HCT116 (cell line): ENCODE data around the gene TENM3. TPM values are rescaled to one million over a fixed set of nuclear protein-coding genes. Genes with fewer than 3 reads are reported as not detected.

Experiments
- ATAC-seq: fragments of 200-7000 bp; cut with Tn5 transposase; 2 replicates; pipeline ENCODE4 v1.9.1; 2020; ENCODE audit warnings: mild to moderate bottlenecking, moderate library complexity
- BruUV-seq: library from RNA; stranded (reverse); fragments of 400-500 nt; replicated peaks from 2 replicates; lab custom pipeline; 2021; lab: Mats Ljungman, UMichigan
- CTCF ChIA-PET: fragments of 300-600 bp; sonication (Branson Sonifier 250); formaldehyde crosslinking; loops from one replicate; lab custom pipeline; 2021; ENCODE audit warnings: antibody characterized with exemption; lab: Charles Lee
- POLR2A ChIA-PET: fragments of 300-600, 350-600 bp; sonication (Branson Sonifier 250); formaldehyde crosslinking; loops from one replicate; lab custom pipeline; 2021; ENCODE audit warnings: antibody characterized with exemption; lab: Charles Lee
- RAD21 ChIA-PET, 2 experiments: fragments of 300-600 bp; sonication (Branson Sonifier 250); formaldehyde crosslinking; loops; one replicate each; lab custom pipeline; 2023; ENCODE audit warnings: low total read pairs in 2 of 2; ENCODE audit not compliant: uncharacterized antibody in 2 of 2, unreplicated experiment in 2 of 2, low non-redundant PET in 1 of 2; lab: Charles Lee
- DNase-seq: peaks from one replicate; pipeline ENCODE4 v3.0.0-alpha.2; 2010; ENCODE audit warnings: low read depth, low spot score
- H2AFZ ChIP-seq: fragments of 200-600 bp; shearing (Covaris generic), sonication (generic); 2 replicates; pipeline ENCODE4 v1.6.1; 2017; ENCODE audit warnings: low read depth, mixed run types, mixed read lengths, antibody characterized with exemption, low read length; ENCODE audit not compliant: poor library complexity, severe bottlenecking
- H3K27ac ChIP-seq: 2 replicates; pipeline ENCODE4 v1.5.1; 2012; ENCODE audit warnings: low read depth, low read length
- H3K27me3 ChIP-seq: fragments of 200-600 bp; sonication (generic); 2 replicates; pipeline ENCODE4 v1.6.1; 2016; ENCODE audit warnings: mixed run types, low read length, mixed read lengths; ENCODE audit not compliant: insufficient read depth
- H3K36me3 ChIP-seq, 2 experiments: fragments of 200-500 bp in 1 of 2; fragments of 200-600 bp in 1 of 2; sonication (Bioruptor generic) in 1 of 2; sonication (generic) in 1 of 2; 2 replicates each; pipeline versions ENCODE4 v1.5.1 to v1.6.1; 2014 to 2016; ENCODE audit warnings: low read length in 2 of 2, inconsistent platforms in 1 of 2, mixed read lengths in 1 of 2, mixed run types in 1 of 2; ENCODE audit not compliant: insufficient read depth in 2 of 2, control insufficient read depth in 1 of 2
- H3K4me1 ChIP-seq, 2 experiments: fragments of 200-600 bp in 1 of 2; sonication (generic) in 1 of 2; 2 replicates each; pipeline versions ENCODE4 v1.5.1 to v1.6.1; 2012 to 2017; ENCODE audit warnings: low read length in 2 of 2, inconsistent platforms in 1 of 2, mild to moderate bottlenecking in 1 of 2, mixed read lengths in 1 of 2, mixed run types in 1 of 2, moderate library complexity in 1 of 2; ENCODE audit not compliant: insufficient read depth in 2 of 2, control insufficient read depth in 1 of 2
- H3K4me2 ChIP-seq: fragments of 200-600 bp; sonication (generic); 2 replicates; pipeline ENCODE4 v1.6.1; 2017; ENCODE audit warnings: mixed run types, low read length, mixed read lengths
- H3K4me3 ChIP-seq, 2 experiments: fragments of 200-600 bp in 1 of 2; sonication (generic) in 1 of 2; replicated peaks in 1 of 2; 2 replicates each; pipeline ENCODE4 v1.5.1; 2011 to 2016; ENCODE audit warnings: low read length in 2 of 2, control low read depth in 1 of 2, low read depth in 1 of 2, mild to moderate bottlenecking in 1 of 2, mixed read lengths in 1 of 2, mixed run types in 1 of 2
- H3K79me2 ChIP-seq: fragments of 200-600 bp; sonication (generic); 2 replicates; pipeline ENCODE4 v1.6.1; 2017; ENCODE audit warnings: mild to moderate bottlenecking, mixed run types, low read length, moderate library complexity, mixed read lengths; ENCODE audit not compliant: insufficient read depth
- H3K9ac ChIP-seq: fragments of 200-600 bp; sonication (generic); 2 replicates; pipeline ENCODE4 v1.6.1; 2016; ENCODE audit warnings: low read length, mixed read lengths
- H3K9me2 ChIP-seq: fragments of 200-600 bp; sonication (generic), shearing (Covaris generic); 2 replicates; pipeline ENCODE4 v1.6.1; 2017; ENCODE audit warnings: mixed run types, mild to moderate bottlenecking, moderate library complexity; ENCODE audit not compliant: insufficient read depth
- H3K9me3 ChIP-seq, 2 experiments: fragments of 200-500 bp in 1 of 2; fragments of 200-600 bp in 1 of 2; sonication (Bioruptor generic) in 1 of 2; sonication (generic) in 1 of 2; 2 replicates each; pipeline ENCODE4 v1.6.1; 2014 to 2017; ENCODE audit warnings: low read length in 2 of 2, mixed read lengths in 2 of 2, inconsistent platforms in 1 of 2, low read depth in 1 of 2, mild to moderate bottlenecking in 1 of 2, mixed run types in 1 of 2, moderate library complexity in 1 of 2; ENCODE audit not compliant: control insufficient read depth in 1 of 2, insufficient read depth in 1 of 2
- H4K20me1 ChIP-seq: fragments of 200-600 bp; sonication (generic), shearing (Covaris generic); 2 replicates; pipeline ENCODE4 v1.6.1; 2017; ENCODE audit warnings: mixed run types, mild to moderate bottlenecking, moderate library complexity; ENCODE audit not compliant: insufficient read depth
- CBX3 ChIP-seq: IDR thresholded peaks from 2 replicates; pipeline ENCODE4 v1.6.1; 2012; ENCODE audit warnings: low read depth
- CTCF ChIP-seq, 3 experiments: fragments of 200-600 bp in 1 of 3; sonication (generic) in 1 of 3; IDR thresholded peaks in 2 of 3; conservative IDR thresholded peaks in 1 of 3; 2 replicates each; pipeline ENCODE4 v1.5.1; 2012 to 2017; ENCODE audit warnings: low read depth in 2 of 3, low read length in 2 of 3, antibody characterized with exemption in 1 of 3, borderline replicate concordance in 1 of 3, control low read depth in 1 of 3, mild to moderate bottlenecking in 1 of 3, mixed read lengths in 1 of 3, mixed run types in 1 of 3, moderate library complexity in 1 of 3; ENCODE audit not compliant: insufficient read depth in 1 of 3
- EGR1 ChIP-seq: IDR thresholded peaks from 2 replicates; pipeline ENCODE4 v1.6.1; 2012; ENCODE audit warnings: low read depth
- ELF1 ChIP-seq: IDR thresholded peaks from 2 replicates; pipeline ENCODE4 v1.6.1; 2012; ENCODE audit warnings: low read depth, borderline replicate concordance
- EZH2 ChIP-seq: fragments of 200-600 bp; sonication (generic); IDR thresholded peaks from 2 replicates; pipeline ENCODE4 v1.6.1; 2017; ENCODE audit warnings: antibody characterized with exemption, mixed run types
- FOSL1 ChIP-seq: IDR thresholded peaks from 2 replicates; pipeline ENCODE4 v1.6.1; 2012; ENCODE audit warnings: low read depth
- JUND ChIP-seq: IDR thresholded peaks from 2 replicates; pipeline ENCODE4 v1.6.1; 2012
- POLR2A ChIP-seq: IDR thresholded peaks from 2 replicates; pipeline ENCODE4 v1.7.0; 2011; ENCODE audit warnings: borderline replicate concordance; ENCODE audit not compliant: insufficient read depth, insufficient read length; ENCODE audit errors: extremely low read depth
- RAD21 ChIP-seq: IDR thresholded peaks from 2 replicates; pipeline ENCODE4 v1.6.1; 2012; ENCODE audit warnings: low read depth, mild to moderate bottlenecking
- REST ChIP-seq: IDR thresholded peaks from 2 replicates; pipeline ENCODE4 v1.6.1; 2012; ENCODE audit warnings: low read depth
- SIN3A ChIP-seq: IDR thresholded peaks from 2 replicates; pipeline ENCODE4 v1.6.1; 2012; ENCODE audit warnings: low read depth
- SP1 ChIP-seq: IDR thresholded peaks from 2 replicates; pipeline ENCODE4 v1.6.1; 2012; ENCODE audit warnings: low read depth
- ZBTB33 ChIP-seq: IDR thresholded peaks from 2 replicates; pipeline ENCODE4 v1.6.1; 2011; ENCODE audit warnings: mild to moderate bottlenecking, low read length, moderate library complexity; ENCODE audit not compliant: insufficient replicate concordance; ENCODE audit errors: extremely low read depth
- ZNF274 ChIP-seq: fragments of 200-500 bp; sonication (Bioruptor generic); IDR thresholded peaks from 2 replicates; pipeline ENCODE4 v1.6.1; 2014; ENCODE audit warnings: mild to moderate bottlenecking, low read depth, low read length, inconsistent platforms
- intact Hi-C: fragments of 100-400 bp; cut with micrococcal nuclease; formaldehyde crosslinking; loops from 2 replicates; pipeline ENCODE4 v1.10.0; 2022
- total RNA-seq: library from RNA; stranded (reverse); gene quantifications from one replicate; pipeline ENCODE4 v1.2.1, GENCODE V29; 2021; ENCODE audit not compliant: unreplicated experiment

The TENM3 gene
- total RNA-seq, 1 experiment from 2014 or later, result 0.54 TPM

DNA sequence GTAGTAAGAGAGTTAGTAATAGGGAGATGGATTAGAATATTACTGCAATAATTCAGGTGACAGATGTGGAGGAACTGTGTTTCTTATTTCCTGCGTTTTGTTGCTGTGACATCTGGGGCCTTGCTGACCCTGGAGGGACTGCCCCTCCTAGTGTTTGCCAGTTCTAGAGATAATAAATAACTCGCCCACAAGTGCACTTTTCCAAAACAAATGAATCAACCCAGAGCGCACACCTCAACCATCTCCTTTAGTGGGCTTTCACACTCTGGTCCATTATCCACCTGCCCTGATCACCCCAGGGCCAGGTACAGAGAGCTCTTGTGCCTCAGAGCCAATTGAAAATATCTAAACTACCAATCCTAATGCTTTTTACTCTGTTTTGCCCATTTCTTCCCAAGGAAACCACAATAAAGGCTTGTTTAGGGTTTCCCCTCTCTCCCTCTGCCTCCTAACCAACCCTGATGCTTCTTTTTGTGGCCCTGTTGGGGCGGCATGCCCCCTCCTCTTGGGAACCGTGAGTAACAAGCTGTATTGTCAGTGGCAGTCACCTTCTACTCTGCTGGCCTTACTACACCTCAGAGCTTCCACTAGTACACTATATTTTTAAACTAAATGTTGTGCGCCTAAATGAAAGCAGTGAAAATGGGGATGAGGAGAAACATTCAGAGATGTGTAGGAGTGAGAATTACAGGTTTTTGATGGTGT is 270.5 kb downstream of the TENM3 start:
- ChIA-PET CTCF (no interaction called here), POLR2A (no interaction called here), RAD21 (no interaction called here)
- Histone ChIP-seq H3K79me2 (no peaks in the 10 kb centered on the region), H2AFZ (no peak overlapping the region), H3K36me3 (no peaks in the 10 kb centered on the region), H4K20me1 (no peaks in the 10 kb centered on the region), H3K27me3 (peaks cover 45% of the 10 kb centered on the region), H3K9ac (no peak overlapping the region), H3K9me2 (no peaks in the 10 kb centered on the region), H3K4me3 (no peak overlapping the region), H3K9me3 (no peaks in the 10 kb centered on the region), H3K4me2 (no peak overlapping the region), H3K27ac (no peak overlapping the region), H3K4me1 (no peaks in the 10 kb centered on the region)
- TF ChIP-seq ZNF274 (no peak), CBX3 (no peak), JUND (no peak), REST (no peak), SP1 (no peak), FOSL1 (no peak)
- BruUV-seq, result no TSS peak
- DNase-seq (no peak), ATAC-seq (no peak)
- intact Hi-C loops, result no loop called here

DNA sequence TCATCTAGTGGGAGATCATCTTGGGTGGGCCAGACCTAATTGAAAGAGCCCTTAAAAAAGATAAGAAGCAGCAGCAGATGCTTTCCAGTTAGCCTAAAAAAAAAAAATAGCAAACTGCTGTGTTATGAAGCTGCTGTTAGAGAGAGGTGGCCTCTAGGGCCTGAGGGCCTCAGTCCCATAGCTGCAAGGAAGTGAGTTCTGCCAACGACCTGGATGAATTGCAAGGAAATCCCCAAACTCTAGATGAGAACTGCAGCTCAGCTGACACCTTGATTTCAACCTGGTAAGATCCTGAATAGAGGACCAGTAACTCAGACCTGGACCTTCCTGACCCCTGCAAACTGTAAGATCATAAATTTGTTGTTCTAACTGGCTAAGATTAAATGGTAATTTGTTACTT is 275.2 kb downstream of the TENM3 start:
- Histone ChIP-seq H3K4me3 (no peak overlapping the region), H3K27me3 (peaks cover 32% of the 10 kb centered on the region), H3K9me3 (no peaks in the 10 kb centered on the region), H3K9ac (no peak overlapping the region), H2AFZ (no peak overlapping the region), H3K27ac (no peak overlapping the region), H3K79me2 (no peaks in the 10 kb centered on the region), H3K4me1 (no peaks in the 10 kb centered on the region), H3K9me2 (no peaks in the 10 kb centered on the region), H3K4me2 (no peak overlapping the region), H4K20me1 (no peaks in the 10 kb centered on the region), H3K36me3 (no peaks in the 10 kb centered on the region)
- POLR2A ChIA-PET, result no interaction called here
- DNase-seq (no peak), ATAC-seq (no peak)
- RAD21 ChIA-PET, result no interaction called here
- intact Hi-C loops, result no loop called here
- no TSS peak for BruUV-seq
- CTCF ChIA-PET, result no interaction called here
- TF ChIP-seq ZNF274 (no peak), EZH2 (no peak), EGR1 (no peak), CTCF (IDR thresholded peaks at IDR 0.05 in 2 of 3, conservative IDR thresholded peaks at IDR 0.05 in 1 of 3; ENCODE audit: borderline replicate concordance in 1 of 3, insufficient read depth in 1 of 3, low read depth in 2 of 3, low read length in 2 of 3) (no peak), POLR2A (no peak), ELF1 (no peak), SIN3A (no peak), RAD21 (no peak), ZBTB33 (no peak)
